Measurements from ENCODE around the gene MBNL2.

Gene MBNL2

GRCh38 chr13:97254816-97255215, 32.7 kb downstream of the MBNL2 start:
- TF ChIP-seq GABPA (IDR thresholded peaks at IDR 0.05; ENCODE audit: low read depth) (no peak), REST (IDR thresholded peaks at IDR 0.05; ENCODE audit: insufficient replicate concordance, low read depth) (no peak), POLR2AphosphoS5 (IDR thresholded peaks at IDR 0.05; ENCODE audit: low read depth) (no peak), CTCF (IDR thresholded peaks at IDR 0.05; ENCODE audit: insufficient read depth, low read length) (no peak), SPI1 (IDR thresholded peaks at IDR 0.05; ENCODE audit: borderline replicate concordance, low read depth) (no peak)
- no peak overlapping the region for H3K4me3 ChIP-seq (replicated peaks; ENCODE audit: insufficient read depth, low read length)
- H3K27me3 ChIP-seq (ENCODE audit: insufficient read depth, poor library complexity, severe bottlenecking): no peaks in the 10 kb centered on the region
- no peak overlapping the region for H3K27ac ChIP-seq (replicated peaks)
- no peak for DNase-seq (ENCODE audit: low read depth in 1 of 2, low spot score in 1 of 2)

GRCh38 chr13:97255515-97256021, 33.4 kb downstream of the MBNL2 start:
- no peaks in the 10 kb centered on the region for H3K27me3 ChIP-seq (ENCODE audit: insufficient read depth, poor library complexity, severe bottlenecking)
- no peak for TF ChIP-seq REST (IDR thresholded peaks at IDR 0.05; ENCODE audit: insufficient replicate concordance, low read depth)
- TF ChIP-seq POLR2AphosphoS5 (IDR thresholded peaks at IDR 0.05; ENCODE audit: low read depth): no peak
- no peak for TF ChIP-seq CTCF (IDR thresholded peaks at IDR 0.05; ENCODE audit: insufficient read depth, low read length)
- no peak for TF ChIP-seq SPI1 (IDR thresholded peaks at IDR 0.05; ENCODE audit: borderline replicate concordance, low read depth)
- TF ChIP-seq GABPA (IDR thresholded peaks at IDR 0.05; ENCODE audit: low read depth): no peak
- no peak overlapping the region for H3K4me3 ChIP-seq (replicated peaks; ENCODE audit: insufficient read depth, low read length)
- H3K27ac ChIP-seq (replicated peaks): no peak overlapping the region
- DNase-seq (ENCODE audit: low read depth in 1 of 2, low spot score in 1 of 2): no peak

- no peak for DNase-seq (ENCODE audit: low read depth in 1 of 2, low spot score in 1 of 2)
- H3K4me3 ChIP-seq (replicated peaks; ENCODE audit: insufficient read depth, low read length): no peak overlapping the region
- TF ChIP-seq GABPA (IDR thresholded peaks at IDR 0.05; ENCODE audit: low read depth): no peak
- TF ChIP-seq POLR2AphosphoS5 (IDR thresholded peaks at IDR 0.05; ENCODE audit: low read depth): no peak
- TF ChIP-seq CTCF (IDR thresholded peaks at IDR 0.05; ENCODE audit: insufficient read depth, low read length): no peak
- TF ChIP-seq REST (IDR thresholded peaks at IDR 0.05; ENCODE audit: insufficient replicate concordance, low read depth): no peak
- no peak for TF ChIP-seq SPI1 (IDR thresholded peaks at IDR 0.05; ENCODE audit: borderline replicate concordance, low read depth)
- no peak overlapping the region for H3K27ac ChIP-seq (replicated peaks)
- no peaks in the 10 kb centered on the region for H3K27me3 ChIP-seq (ENCODE audit: insufficient read depth, poor library complexity, severe bottlenecking)
These were observed 34.2 kb downstream of the MBNL2 start for GRCh38 chr13:97256343-97256783.

Measured in HL-60 (cell line).